ENCODE results near the gene RYR3.

RYR3 gene

DNA sequence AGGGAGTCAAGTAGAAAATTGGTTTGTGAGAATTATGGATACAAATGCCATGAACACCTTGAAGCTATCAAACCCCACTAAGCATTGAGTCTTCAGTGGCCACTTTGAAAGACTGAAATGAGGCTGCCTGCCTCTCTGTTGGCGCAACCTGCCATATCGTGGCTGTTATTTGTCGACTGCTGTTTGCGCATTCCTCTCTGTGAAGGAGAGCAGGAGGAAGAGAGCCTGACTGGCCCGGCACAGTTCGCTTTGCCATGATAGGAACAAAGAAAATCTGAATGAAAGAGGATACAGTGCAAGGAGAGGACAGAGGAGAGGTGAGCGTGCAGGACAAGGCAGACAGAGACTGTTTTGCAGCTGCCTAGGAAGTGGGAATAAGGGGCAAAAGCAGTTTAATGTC lies 289.4 kb downstream of the RYR3 start:
- TF ChIP-seq, protein P1, sequence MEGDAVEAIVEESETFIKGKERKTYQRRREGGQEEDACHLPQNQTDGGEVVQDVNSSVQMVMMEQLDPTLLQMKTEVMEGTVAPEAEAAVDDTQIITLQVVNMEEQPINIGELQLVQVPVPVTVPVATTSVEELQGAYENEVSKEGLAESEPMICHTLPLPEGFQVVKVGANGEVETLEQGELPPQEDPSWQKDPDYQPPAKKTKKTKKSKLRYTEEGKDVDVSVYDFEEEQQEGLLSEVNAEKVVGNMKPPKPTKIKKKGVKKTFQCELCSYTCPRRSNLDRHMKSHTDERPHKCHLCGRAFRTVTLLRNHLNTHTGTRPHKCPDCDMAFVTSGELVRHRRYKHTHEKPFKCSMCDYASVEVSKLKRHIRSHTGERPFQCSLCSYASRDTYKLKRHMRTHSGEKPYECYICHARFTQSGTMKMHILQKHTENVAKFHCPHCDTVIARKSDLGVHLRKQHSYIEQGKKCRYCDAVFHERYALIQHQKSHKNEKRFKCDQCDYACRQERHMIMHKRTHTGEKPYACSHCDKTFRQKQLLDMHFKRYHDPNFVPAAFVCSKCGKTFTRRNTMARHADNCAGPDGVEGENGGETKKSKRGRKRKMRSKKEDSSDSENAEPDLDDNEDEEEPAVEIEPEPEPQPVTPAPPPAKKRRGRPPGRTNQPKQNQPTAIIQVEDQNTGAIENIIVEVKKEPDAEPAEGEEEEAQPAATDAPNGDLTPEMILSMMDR (IDR thresholded peaks at IDR 0.05; ENCODE audit: insufficient read depth, low read length, poor library complexity, severe bottlenecking), result no peak
- TF ChIP-seq EZH2phosphoT487 (conservative IDR thresholded peaks at IDR 0.05; ENCODE audit: low read length), result no peak
- no peaks in the 10 kb centered on the region for H3K79me2 ChIP-seq (ENCODE audit: insufficient read depth, low read length)
- no peaks in the 10 kb centered on the region for H4K20me1 ChIP-seq (ENCODE audit: low read depth, low read length)
- H3K9me3 ChIP-seq (ENCODE audit: insufficient read depth, low read length), result no peaks in the 10 kb centered on the region
- H3K27ac ChIP-seq (ENCODE audit: low read depth, low read length), result no peak overlapping the region
- no peaks in the 10 kb centered on the region for H3K9me2 ChIP-seq (replicated peaks; ENCODE audit: insufficient read depth, low read length)
- no peak overlapping the region for H2AFZ ChIP-seq (ENCODE audit: low read depth, low read length, severe bottlenecking)
- no peaks in the 10 kb centered on the region for H3K27me3 ChIP-seq (ENCODE audit: low read length)
- no peaks in the 10 kb centered on the region for H3K36me3 ChIP-seq (ENCODE audit: low read length)
- no peaks in the 10 kb centered on the region for H3F3A ChIP-seq (ENCODE audit: insufficient read depth)
- no peak overlapping the region for H3K9ac ChIP-seq (ENCODE audit: low read length)
- H3K4me3 ChIP-seq (ENCODE audit: insufficient read depth, low read length, poor library complexity, severe bottlenecking), result no peak overlapping the region
- no peak overlapping the region for H3K4me2 ChIP-seq (ENCODE audit: low read depth, low read length, poor library complexity, severe bottlenecking)

DNA sequence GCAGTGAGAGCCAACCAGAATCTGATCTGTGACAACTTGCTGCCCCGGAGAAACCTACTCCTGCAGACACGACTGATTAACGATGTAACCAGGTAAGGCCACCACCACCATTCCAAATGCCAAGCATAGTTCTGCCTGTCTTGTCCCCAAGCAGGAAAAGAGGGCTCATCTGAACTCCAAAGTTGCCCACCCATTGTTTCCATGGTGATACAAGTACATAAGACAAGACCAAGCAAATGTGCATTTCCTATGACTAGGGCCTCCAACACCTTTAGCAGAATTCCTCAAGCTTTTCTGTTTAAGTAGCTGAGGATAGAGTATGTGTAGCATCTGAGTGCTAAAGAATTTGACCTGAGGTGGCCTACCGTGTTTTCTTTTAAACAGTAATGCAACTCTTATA lies 290.7 kb downstream of the RYR3 start:
- Histone ChIP-seq H3K36me3 (ENCODE audit: low read length) (no peaks in the 10 kb centered on the region), H3K9me2 (replicated peaks; ENCODE audit: insufficient read depth, low read length) (no peaks in the 10 kb centered on the region), H3K4me3 (ENCODE audit: insufficient read depth, low read length, poor library complexity, severe bottlenecking) (no peak overlapping the region), H3K79me2 (ENCODE audit: insufficient read depth, low read length) (no peaks in the 10 kb centered on the region), H4K20me1 (ENCODE audit: low read depth, low read length) (no peaks in the 10 kb centered on the region), H2AFZ (ENCODE audit: low read depth, low read length, severe bottlenecking) (no peak overlapping the region), H3K4me2 (ENCODE audit: low read depth, low read length, poor library complexity, severe bottlenecking) (no peak overlapping the region), H3K27me3 (ENCODE audit: low read length) (no peaks in the 10 kb centered on the region), H3F3A (ENCODE audit: insufficient read depth) (no peaks in the 10 kb centered on the region), H3K27ac (ENCODE audit: low read depth, low read length) (no peak overlapping the region), H3K9ac (ENCODE audit: low read length) (no peak overlapping the region), H3K9me3 (ENCODE audit: insufficient read depth, low read length) (no peaks in the 10 kb centered on the region)
- TF ChIP-seq, protein P1 (IDR thresholded peaks at IDR 0.05; ENCODE audit: insufficient read depth, low read length, poor library complexity, severe bottlenecking), result no peak
- TF ChIP-seq EZH2phosphoT487 (conservative IDR thresholded peaks at IDR 0.05; ENCODE audit: low read length), result no peak

DNA sequence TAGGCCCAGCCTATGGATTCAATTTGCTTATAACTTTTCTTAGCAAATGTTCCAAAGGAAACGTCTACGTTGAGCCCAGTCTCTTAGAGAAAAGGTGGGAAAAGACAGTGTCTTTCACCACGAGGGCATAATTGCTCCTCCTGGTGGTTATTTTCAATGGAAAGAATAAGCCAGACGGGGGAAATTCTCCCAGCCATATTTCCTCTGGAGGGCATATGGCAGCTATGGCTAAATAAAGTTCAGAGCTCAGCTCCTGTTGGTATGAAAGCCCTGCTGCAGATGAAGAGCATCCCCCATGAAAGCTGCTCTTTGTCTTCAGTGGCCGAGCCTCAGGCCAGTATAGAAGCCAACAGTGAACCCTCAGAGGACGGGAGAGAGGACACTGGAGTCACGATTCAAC lies 297.9 kb downstream of the RYR3 start:
- Histone ChIP-seq H3F3A (ENCODE audit: insufficient read depth) (no peaks in the 10 kb centered on the region), H4K20me1 (ENCODE audit: low read depth, low read length) (no peaks in the 10 kb centered on the region), H3K27ac (ENCODE audit: low read depth, low read length) (no peak overlapping the region), H3K4me2 (ENCODE audit: low read depth, low read length, poor library complexity, severe bottlenecking) (no peak overlapping the region), H3K79me2 (ENCODE audit: insufficient read depth, low read length) (no peaks in the 10 kb centered on the region), H2AFZ (ENCODE audit: low read depth, low read length, severe bottlenecking) (no peak overlapping the region), H3K9ac (ENCODE audit: low read length) (no peak overlapping the region), H3K36me3 (ENCODE audit: low read length) (no peaks in the 10 kb centered on the region), H3K4me3 (ENCODE audit: insufficient read depth, low read length, poor library complexity, severe bottlenecking) (no peak overlapping the region), H3K9me2 (replicated peaks; ENCODE audit: insufficient read depth, low read length) (no peaks in the 10 kb centered on the region), H3K27me3 (ENCODE audit: low read length) (no peaks in the 10 kb centered on the region), H3K9me3 (ENCODE audit: insufficient read depth, low read length) (no peaks in the 10 kb centered on the region)
- TF ChIP-seq EZH2phosphoT487 (conservative IDR thresholded peaks at IDR 0.05; ENCODE audit: low read length), result no peak
- TF ChIP-seq, protein P1 (IDR thresholded peaks at IDR 0.05; ENCODE audit: insufficient read depth, low read length, poor library complexity, severe bottlenecking), result no peak

Measured in SU-DHL-6 (cell line).